Activated T-cell treated with anti-CD3 and anti-CD28 coated beads, Interleukin-2, amount 50 U/mL, for 1 hour (primary cell): Measurements from ENCODE around the gene GSTT4.
"Not testable (repeated sequence)": the region's sequence is repeated elsewhere in the genome, so short reads cannot be mapped to it uniquely, and the experiment has no call there.

Experiments
- DNase-seq: peaks from one replicate; pipeline ENCODE4 v3.0.0-alpha.2; 2020

The GSTT4 gene

GRCh38 chr22:24023204-24023789 is 18.0 kb upstream of the GSTT4 start:
- no peak for DNase-seq

GRCh38 chr22:24021304-24021703 is 16.1 kb upstream of the GSTT4 start:
- no peak for DNase-seq

- no peak for DNase-seq
Observed at GRCh38 chr22:24016156-24016555, 10.9 kb upstream of the GSTT4 start.

DNA sequence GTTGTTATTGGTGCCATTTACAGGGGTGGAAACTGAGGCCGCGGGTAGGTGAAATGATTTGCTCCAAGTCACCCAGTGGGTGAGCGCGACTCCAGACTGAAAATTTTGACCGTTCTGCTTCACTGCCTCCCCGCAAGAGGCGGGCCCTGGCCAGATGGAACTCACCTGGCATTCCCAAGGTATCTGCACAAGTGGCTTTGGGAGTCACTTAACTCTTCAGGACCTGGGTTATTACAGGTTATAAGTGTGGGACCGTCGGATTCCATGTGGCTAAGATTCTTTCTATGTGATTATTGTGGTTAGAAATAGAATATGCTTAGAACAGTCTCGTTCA is 6.4 kb upstream of the GSTT4 start:
- DNase-seq: no peak

DNA sequence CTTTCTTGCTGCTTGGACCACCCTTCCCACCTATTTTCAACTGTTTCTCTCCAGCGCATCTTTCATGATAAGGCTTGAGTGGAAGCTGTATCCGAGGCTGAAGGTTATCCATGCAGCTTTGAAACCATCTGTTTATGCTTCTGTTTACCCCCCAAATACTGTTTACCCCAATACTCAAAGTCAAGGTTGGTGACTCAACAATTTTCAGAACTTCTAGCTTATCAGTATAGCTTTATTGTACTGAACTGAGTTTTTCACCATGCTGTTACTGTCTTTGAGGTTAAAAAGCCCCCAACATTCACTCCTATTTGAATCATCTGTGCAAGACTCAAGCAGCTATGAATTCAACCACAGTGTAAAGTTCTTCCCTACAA is 4.8 kb upstream of the GSTT4 start:
- DNase-seq: no peak

DNA sequence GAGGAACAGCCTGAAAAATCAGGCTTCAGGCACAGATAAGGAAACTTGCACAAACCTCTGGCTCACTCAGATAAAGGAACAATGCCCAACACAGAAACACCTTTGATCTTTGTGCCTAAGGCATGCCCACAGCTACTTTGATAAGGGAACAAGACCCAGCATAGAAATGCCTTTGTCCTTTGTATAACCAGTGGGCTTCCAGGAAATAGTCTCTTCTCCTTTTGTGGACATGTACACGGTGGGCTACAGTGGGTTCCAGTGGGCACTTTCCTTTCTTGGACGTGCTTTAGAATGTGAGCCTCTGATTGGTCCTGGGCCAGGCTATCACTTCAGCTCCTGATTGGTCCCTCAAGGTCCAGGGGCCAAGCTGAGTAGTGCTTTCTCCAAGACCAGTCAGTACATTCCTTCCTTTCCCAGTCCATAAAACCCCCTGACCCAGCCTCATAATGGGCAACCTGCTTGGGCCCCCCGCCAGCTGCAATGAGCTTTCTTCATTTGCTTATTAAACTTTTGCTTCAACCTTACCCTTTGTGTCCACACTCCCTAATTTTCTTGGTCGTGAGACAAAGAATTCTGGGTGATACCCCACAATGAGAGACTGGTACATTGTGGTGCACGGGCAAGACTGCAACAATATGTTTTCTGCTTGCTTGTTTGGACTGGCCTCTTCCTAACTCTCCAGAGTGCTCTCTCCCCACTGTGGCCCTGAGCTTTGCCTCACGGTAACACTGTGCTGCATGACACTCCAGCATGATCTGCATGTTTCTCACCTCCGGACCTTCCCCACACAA is 4.2 kb upstream of the GSTT4 start:
- no peak for DNase-seq

DNA sequence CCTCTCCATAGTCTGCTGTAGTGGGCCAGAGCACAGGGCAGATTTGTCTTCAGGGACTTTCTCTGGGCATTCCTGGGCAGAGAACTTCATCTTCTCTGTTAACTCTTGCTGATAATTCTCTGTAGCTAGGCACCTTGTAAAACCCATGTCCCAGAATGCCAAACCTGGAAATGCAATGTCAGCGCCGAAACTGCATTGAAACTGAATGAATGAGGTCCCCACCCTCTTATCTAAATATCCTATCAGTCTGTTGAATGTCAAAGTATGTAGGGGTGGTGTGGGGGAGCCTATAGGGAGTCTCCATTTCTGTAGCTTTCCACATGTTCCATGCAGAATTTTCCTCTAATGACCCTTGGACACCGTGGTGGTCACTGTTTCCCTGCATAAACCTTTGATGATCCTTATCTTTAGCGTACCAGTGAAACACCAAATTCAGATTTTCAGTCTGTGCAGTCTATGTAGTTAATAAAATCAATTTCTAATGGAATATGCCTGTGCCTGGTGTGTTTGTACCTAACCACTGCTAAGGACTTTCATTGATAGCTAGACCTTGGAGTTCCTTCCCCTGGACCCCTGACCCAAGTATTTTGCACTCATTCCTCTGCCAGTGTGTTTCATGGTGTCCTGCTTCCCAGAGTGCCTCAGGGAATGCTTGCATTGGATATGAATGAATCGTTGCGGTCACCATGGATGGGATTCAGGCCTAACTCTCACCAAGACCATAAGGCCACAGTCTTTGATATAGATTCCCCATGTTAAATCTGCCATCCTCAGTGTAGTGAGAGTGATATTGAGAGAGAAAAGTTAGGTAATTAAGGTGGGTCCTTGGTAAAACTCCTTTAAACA is 3.4 kb upstream of the GSTT4 start:
- DNase-seq: no peak

DNA sequence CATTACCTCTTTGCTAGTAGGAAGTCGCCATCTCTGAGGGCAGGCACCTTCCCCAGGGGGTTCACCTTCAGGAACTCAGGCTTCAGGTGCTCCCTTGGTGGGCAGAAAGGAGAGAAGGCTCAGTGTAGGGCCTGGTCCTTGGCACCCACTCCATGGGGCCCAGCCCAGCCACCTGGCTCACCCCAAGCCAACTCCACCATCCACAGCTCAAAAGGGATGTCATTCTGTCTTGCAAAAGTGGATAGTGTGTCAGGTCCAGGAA is 2.7 kb upstream of the GSTT4 start:
- DNase-seq: no peak

- no peak for DNase-seq
Observed at GRCh38 chr22:24007253-24008021, 2.2 kb upstream of the GSTT4 start.

DNA sequence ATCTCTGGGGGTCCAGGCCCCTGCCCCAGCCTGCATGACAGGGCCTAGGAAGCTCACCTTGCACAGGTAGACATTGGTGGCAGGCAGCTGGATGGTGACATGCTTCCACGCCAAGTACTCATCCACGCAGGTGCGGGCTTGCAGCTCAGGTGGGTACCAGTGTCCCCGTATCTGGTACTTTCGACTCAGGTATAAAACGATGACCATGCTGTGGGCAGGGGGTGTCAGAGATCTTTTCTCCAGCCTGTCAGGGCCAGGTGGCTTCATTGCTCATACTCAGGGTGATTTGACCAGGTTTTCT is 1.6 kb upstream of the GSTT4 start:
- no peak for DNase-seq

DNA sequence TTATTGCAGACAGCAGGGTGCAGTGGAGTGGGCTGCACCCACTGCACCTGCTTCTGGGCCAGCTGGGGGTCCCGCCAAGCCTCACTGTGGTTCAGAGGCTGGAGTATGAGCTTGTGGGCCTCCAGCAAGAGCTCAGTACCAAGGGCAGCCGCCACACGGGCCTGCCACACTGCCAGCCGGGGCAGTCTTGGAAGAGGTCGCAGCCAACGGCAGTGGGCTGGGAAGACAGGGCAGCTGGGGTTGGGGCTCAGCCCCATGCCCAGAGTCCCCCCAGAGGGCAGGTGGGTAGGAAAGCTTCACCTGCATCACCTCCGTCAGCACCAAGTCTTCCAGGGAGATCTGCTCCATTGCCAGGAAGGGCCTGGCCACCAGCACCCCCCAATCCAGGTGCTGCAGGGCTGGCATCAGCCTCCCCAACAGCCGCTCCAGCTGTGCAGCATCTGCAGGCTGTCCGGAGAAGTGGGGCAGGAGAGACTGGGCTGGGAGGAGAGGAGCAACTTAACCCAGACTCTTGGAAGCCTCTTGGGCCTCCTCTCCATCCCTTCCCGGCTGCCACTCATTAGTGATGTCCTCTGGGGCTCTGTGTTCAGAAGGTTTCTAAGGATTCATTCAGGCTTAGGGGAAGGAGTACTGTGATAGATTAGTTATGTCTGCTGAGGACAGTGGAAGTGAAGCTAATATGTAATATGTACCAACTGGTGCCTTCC is 1.1 kb upstream of the GSTT4 start:
- no peak for DNase-seq

DNA sequence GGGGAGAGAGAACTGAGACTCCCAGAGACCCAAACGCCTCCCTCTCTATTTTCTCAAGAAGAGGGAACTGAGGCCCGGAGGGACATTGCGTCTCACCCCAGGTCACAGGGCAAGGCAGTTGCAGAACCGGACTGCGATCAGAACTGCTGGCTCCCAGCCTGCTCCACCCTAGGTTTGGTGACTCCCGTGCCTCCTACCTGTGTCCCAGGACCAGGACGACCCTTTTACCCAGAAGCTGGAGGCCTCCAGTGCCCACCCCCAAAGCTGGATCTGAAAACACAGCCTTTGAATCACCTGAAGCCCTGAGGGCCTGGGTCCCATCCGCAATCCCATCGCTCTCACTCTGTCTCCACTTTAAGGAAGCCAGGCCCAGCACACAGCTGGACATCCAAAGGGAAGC is 1.4 kb downstream of the GSTT4 start:
- DNase-seq: no peak

DNA sequence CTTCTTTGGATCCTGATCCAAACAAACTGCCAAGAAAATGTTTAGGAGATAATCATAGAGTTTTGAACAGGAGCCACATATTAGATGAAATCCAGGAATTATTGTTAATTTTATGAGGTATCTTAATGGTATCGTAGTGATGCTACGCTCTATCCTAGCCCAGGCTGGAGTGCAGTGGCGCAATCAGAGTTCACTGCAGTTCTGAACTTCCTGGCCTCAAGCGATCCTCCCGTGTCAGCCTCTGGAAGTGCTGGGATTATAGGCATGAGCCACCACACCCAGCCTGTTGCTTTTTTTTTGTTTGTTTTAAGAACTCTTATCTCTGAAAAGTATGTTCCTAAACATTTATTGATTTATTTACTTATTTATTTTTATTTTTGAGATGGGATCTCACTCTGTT is 2.4 kb downstream of the GSTT4 start:
- DNase-seq: no peak

DNA sequence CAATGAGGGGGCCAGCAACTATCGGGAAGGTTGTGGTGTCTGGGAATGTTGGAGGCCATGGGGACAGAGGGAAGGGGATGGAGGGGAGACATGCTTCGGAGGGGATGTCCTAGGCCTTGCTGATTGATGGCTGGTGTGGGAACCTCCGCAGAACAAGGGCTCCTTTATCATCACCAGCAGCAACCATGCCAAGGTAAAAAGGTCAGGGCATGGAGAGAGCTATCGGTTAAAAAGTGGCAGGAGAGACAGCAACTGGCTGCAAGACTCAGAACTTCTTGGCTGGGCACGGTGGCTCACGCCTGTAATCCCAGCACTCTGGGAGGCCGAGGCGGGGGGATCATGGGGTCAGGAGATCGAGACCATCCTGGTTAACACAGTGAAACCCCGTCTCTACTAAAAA is 3.0 kb downstream of the GSTT4 start:
- no peak for DNase-seq

GRCh38 chr22:24001314-24001713 is 3.9 kb downstream of the GSTT4 start:
- no peak for DNase-seq

GRCh38 chr22:23999779-24000178 is 5.5 kb downstream of the GSTT4 start:
- DNase-seq: not testable (repeated sequence)

DNA sequence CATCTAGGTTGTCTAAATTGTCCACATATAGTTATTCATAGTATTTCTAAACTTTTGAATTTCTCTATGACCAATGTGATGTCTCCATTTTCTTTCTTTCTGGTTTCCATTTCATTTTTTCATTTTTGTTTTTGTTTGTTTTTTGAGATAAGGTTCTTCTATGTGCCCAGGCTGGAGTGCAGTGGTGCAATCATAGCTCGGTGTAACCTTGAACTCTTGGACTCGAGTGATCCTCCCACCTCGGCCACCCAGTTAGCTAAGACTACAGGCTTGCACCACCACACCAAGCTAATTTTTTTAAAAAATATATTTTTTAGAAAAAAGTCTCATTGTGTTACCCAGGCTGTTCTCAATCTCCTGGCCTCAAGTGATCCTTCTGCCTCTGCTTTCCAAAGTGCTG is 8.2 kb downstream of the GSTT4 start:
- no peak for DNase-seq

DNA sequence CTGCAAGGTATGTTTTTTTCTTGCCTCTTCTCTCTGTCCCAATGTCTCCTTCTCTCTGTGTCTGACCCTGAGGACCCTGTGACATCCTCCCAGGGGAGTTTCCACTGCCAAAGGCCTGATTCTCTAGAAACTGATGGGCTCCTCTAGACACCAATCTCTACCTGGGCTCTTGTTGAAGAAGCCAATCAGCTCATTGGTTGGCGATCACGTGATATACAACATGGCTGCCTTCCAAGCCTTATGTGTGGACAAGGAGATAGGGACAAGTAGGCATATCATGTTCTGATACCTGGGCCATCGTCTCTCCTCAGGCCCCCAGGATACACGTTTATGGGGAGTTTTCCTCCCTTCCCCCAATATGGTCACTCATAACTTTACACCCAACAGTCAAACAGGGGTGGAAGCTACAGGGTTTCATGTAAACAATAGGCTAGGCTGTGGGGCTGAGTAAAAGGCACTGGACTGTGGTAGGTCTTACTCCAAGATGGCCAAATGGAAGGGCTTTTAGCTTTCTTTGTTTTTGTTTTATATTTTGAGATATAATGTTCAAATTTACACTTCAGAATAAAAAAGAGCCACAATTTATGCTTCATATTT is 11.6 kb downstream of the GSTT4 start:
- DNase-seq: not testable (repeated sequence)

- DNase-seq: not testable (repeated sequence)
Observed at GRCh38 chr22:23993080-23993479, 12.2 kb downstream of the GSTT4 start.

DNA sequence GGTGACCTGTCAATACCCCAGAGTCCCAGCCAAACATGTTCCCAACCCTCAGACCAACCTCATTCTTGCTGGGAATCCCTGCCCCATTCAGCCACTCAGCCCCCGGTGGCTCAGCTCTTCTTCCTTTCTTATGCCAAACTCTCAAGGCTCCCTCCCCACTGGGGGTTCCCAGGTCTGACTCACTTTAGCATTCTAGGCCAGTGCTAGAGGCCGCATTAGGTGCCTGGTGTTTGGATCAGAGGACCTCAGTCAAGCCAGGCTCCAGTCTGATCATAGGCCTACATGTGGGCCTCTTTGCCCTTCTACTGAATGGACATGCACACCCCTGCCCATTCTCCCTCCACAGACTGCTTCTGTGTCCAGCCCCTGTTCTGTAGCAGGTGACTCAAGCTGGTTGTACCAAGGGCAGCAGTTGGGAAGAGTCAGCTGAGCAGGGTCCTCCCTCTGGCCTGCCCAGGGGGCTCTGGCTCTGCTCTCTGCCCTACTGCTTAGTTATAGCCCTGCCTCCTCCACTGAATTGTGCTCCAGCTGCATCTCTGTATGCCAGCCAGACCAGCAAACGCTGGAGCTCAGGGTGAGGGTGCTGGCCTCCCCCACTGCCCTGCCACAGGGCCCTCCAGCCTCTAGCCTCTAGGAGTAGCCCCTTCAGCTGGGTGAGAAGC is 15.5 kb downstream of the GSTT4 start:
- DNase-seq: not testable (repeated sequence)

DNA sequence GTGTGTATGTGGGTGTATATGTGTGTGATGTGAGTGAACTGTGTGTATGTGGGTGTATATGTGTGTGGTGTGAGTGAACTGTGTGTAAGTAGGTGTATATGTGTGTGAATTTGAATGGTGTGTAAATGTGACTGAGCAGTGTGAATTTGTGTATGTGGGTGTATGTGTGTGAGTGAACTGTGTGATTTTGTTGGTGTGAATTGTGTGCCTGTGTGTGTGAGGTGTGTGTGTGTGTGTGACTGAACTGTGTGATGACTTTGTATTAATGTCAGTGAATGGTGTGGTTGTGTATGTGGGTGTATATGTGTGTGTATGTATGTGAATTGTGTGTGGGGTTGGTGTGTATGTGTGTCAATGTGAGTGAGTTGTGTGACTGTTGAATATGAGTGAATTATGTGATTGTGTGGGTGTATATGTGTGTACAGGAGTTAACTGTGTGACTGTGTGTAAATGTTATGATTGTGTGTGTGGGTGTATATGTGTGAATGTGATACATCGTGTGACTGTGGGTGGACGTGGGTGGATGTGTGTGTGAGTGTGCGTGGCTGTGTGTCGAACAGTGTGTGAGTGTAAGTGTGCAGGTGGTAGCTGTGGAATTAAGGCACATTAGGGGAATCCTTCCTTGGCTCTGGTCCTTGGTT is 18.6 kb downstream of the GSTT4 start:
- not testable (repeated sequence) for DNase-seq

GRCh38 chr22:23986089-23986488 is 19.2 kb downstream of the GSTT4 start:
- DNase-seq: not testable (repeated sequence)
